Naive thymus-derived CD8-positive, alpha-beta T cell (primary cell): ENCODE data around the gene DUSP6. TPM values are rescaled to one million over a fixed set of nuclear protein-coding genes. Genes with fewer than 3 reads are reported as not detected.
A peak's percentile ranks its signal among the peaks of the same experiment; 100 is the strongest.

Source experiments
- ATAC-seq, 2 donors: fragments of 150-1000 bp; cut with Tn5 transposase in 1 of 2; sonication (Bioruptor Pico), chemical (Tn5 transposase) in 1 of 2; 1 replicate in 1 of 2; 2 replicates in 1 of 2; pipeline ENCODE4 v1.10.0; 2021; ENCODE audit warnings: mild to moderate bottlenecking in 2 of 2, moderate library complexity in 2 of 2
- POLR2A ChIA-PET: fragments of 350-600 bp; sonication (Branson Sonifier 250); formaldehyde crosslinking; loops from one replicate; lab custom pipeline; 2021; ENCODE audit warnings: antibody characterized with exemption; lab: Charles Lee
- DNase-seq, 10 donors: peaks; one replicate each; pipeline versions ENCODE4 v3.0.0 to v3.0.0-alpha.2; 2020 to 2022
- H3K27ac Mint-ChIP-seq, 10 donors: one replicate each; pipeline ENCODE4 v1.8.0; 2020 to 2022; ENCODE audit warnings: mild to moderate bottlenecking in 10 of 10, mixed read lengths in 10 of 10, moderate library complexity in 4 of 10, inconsistent platforms in 1 of 10
- H3K27me3 Mint-ChIP-seq, 5 donors: one replicate each; pipeline ENCODE4 v1.8.0; 2021 to 2022; ENCODE audit warnings: mixed read lengths in 5 of 5
- H3K36me3 Mint-ChIP-seq, 3 donors: one replicate each; pipeline ENCODE4 v1.8.0; 2020 to 2022; ENCODE audit warnings: mixed read lengths in 3 of 3, mild to moderate bottlenecking in 2 of 3, inconsistent platforms in 1 of 3
- H3K4me1 Mint-ChIP-seq, 4 donors: one replicate each; pipeline ENCODE4 v1.8.0; 2021 to 2022; ENCODE audit warnings: mixed read lengths in 4 of 4
- H3K4me3 Mint-ChIP-seq, 10 donors: one replicate each; pipeline ENCODE4 v1.8.0; 2020 to 2022; ENCODE audit warnings: mild to moderate bottlenecking in 10 of 10, mixed read lengths in 10 of 10, moderate library complexity in 6 of 10, inconsistent platforms in 1 of 10
- H3K9me3 Mint-ChIP-seq, 9 donors: one replicate each; pipeline ENCODE4 v1.8.0; 2020 to 2022; ENCODE audit warnings: mixed read lengths in 9 of 9, mild to moderate bottlenecking in 3 of 9, inconsistent platforms in 1 of 9, moderate library complexity in 1 of 9
- polyA plus RNA-seq, 3 donors: library from polyadenylated mRNA; unstranded; fragments of 300-500 nt; fragmentation: Illumina TruSeq; gene quantifications; one replicate each; pipeline ENCODE4 v1.2.3, GENCODE V29; 2021
- total RNA-seq, 8 experiments: library from RNA in 2 of 8; stranded (reverse) in 2 of 8; gene quantifications; one replicate each; pipeline ENCODE4 v1.2.3 and lab custom pipeline; 2021 to 2026

The DUSP6 gene
- total and polyA plus RNA-seq, 5 experiments from 2014 or later = 0.57 to 2.1 (median 1.1) TPM

- Mint-ChIP-seq H3K36me3 (peaks cover 0 to 10% (median 8%) of the 10 kb centered on the region in 3 donors), H3K4me1 (peaks cover 7 to 25% (median 10%) of the 10 kb centered on the region in 4 donors), H3K27me3 (peaks cover 0 to 3% (median 0%) of the 10 kb centered on the region in 5 donors), H3K27ac (no peak overlapping the region), H3K4me3 (no peak overlapping the region), H3K9me3 (peaks cover 4 to 17% (median 13%) of the 10 kb centered on the region in 9 donors)
- ATAC-seq = no peak
- POLR2A ChIA-PET = no interaction called here
- no peak for DNase-seq
Measured at GRCh38 chr12:89334548-89335169, 17.6 kb downstream of the DUSP6 start.

DNA sequence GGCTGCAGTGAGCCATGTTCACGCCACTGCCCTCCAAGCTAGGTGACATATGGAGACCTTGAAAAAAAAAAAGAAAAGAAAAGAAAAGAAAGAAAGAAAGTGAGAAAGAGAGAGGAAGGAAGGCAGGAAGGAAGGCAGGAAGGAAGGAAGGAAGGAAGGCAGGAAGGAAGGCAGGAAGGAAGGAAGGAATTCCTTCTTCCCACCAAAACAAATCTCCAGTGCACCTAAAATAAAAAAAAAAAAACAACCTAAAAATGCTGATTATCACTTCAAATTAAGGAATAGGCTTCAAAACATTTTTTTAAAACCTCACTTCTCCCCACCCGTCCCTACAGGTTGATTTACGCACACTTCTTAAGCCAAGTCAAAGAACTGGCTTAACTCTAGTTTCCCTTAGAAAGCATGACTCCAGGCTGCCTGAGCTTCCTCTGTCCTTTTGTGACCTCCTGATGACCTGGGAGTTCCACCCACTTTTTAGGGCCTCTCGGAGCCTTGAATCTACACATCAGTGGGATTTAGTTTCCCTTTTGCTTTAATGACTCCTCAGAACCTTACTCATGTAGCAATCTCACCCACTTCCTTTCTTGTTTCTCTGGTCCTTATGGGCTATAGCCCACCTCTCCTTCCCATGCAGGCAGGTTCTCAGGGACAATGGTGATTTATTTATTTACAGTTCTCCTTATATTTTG is 18.6 kb downstream of the DUSP6 start:
- H3K9me3 Mint-ChIP-seq = peaks cover 4 to 20% (median 13%) of the 10 kb centered on the region in 9 donors
- ATAC-seq (peak in 1 of 2 donors; percentile 29), DNase-seq (no peak)
- H3K27ac Mint-ChIP-seq = peak overlapping the region in 2 of 10 donors; percentile 23 to 31
- POLR2A ChIA-PET = no interaction called here
- peaks cover 0 to 10% (median 8%) of the 10 kb centered on the region in 3 donors for H3K36me3 Mint-ChIP-seq
- peaks cover 7 to 25% (median 10%) of the 10 kb centered on the region in 4 donors for H3K4me1 Mint-ChIP-seq
- peak overlapping the region in 3 of 10 donors; percentile 1 to 46 (median 26) for H3K4me3 Mint-ChIP-seq
- H3K27me3 Mint-ChIP-seq = peaks cover 0 to 3% (median 2%) of the 10 kb centered on the region in 5 donors

- peaks cover 0 to 10% (median 8%) of the 10 kb centered on the region in 3 donors for H3K36me3 Mint-ChIP-seq
- H3K4me1 Mint-ChIP-seq = peaks cover under 1 to 22% (median 3%) of the 10 kb centered on the region in 4 donors
- H3K27me3 Mint-ChIP-seq = peaks cover 0 to 14% (median 0%) of the 10 kb centered on the region in 5 donors
- no peak overlapping the region for H3K4me3 Mint-ChIP-seq
- no peak for DNase-seq
- no peak overlapping the region for H3K27ac Mint-ChIP-seq
- no peak for ATAC-seq
- H3K9me3 Mint-ChIP-seq = peaks cover 4 to 20% (median 13%) of the 10 kb centered on the region in 9 donors
- POLR2A ChIA-PET = no interaction called here
Measured at GRCh38 chr12:89328151-89329030, 23.9 kb downstream of the DUSP6 start.

DNA sequence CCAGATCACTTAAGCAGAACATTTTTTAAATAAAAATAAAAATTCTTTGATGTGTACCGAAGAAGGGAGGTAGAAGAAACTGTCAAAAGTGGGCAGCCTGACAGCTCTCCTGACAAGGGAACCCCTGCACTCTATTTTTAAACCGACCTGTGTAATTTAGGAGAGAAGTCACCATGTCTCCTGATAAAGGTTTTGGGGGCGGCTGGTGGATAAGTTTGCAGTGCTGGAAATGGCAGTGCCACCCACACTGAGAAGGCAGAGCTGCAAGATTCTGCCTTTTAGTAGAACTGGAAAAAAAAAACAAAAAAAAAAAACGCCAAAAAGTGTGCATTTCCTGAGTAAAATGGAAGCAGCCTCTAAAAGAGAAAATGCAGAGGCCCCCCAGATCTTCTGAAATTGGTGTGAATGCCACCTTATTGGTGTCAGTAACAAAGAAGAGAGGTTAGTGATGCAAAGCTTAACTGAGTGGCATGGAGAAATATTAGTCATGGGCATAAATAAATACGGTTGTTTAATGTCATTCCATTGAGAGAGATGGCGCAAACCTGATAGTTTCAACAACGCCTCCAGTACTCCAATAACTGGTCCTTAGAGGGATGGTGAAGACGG is 24.7 kb downstream of the DUSP6 start:
- Mint-ChIP-seq H3K9me3 (peaks cover 4 to 20% (median 13%) of the 10 kb centered on the region in 9 donors), H3K36me3 (peaks cover 0 to 10% (median 8%) of the 10 kb centered on the region in 3 donors), H3K4me3 (no peak overlapping the region), H3K27me3 (peaks cover 0 to 14% (median 0%) of the 10 kb centered on the region in 5 donors), H3K4me1 (peaks cover 0 to 14% (median 0%) of the 10 kb centered on the region in 4 donors), H3K27ac (no peak overlapping the region)
- ATAC-seq = no peak
- POLR2A ChIA-PET = no interaction called here
- DNase-seq = no peak

DNA sequence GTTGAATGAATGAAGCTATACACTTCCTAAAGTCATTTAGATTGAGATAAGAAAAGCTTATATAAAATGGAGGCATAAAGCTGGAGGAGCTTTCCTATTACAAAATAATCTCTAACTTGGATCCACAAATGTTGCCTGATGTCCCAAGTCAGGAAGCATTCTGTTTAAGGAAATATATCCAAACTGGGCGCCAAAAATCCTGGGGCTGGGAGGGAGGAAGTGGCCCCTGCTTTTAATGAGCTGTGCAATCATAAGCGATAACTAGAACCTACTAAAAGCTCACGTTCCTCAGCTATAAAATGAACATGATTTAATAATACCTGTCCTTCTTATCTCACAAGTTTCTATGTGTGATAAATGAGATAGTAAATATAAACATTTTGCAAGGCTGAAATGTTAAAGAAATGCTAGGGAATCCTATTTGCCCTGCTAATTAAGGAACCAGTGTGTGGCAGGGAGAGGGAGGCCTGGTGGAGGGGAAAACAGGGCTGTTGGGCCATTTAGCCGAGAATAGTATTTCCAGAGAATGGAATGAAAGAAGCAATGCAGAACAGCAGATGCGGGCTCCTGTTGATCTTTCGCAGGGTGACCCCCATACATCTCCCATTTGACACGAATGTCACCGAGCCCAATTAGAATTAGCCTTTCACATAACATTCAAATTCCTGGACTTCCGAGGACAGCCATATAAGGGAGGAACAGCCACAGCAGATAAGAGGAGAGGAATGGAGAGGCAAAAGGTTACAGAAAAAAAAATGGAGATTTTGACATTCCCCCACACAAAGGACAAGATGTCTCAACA is 25.9 kb downstream of the DUSP6 start:
- H3K4me1 Mint-ChIP-seq = peaks cover 0 to 18% (median 0%) of the 10 kb centered on the region in 4 donors
- peaks cover 0 to 10% (median 8%) of the 10 kb centered on the region in 3 donors for H3K36me3 Mint-ChIP-seq
- POLR2A ChIA-PET = no interaction called here
- DNase-seq (no peak), ATAC-seq (no peak)
- H3K4me3 Mint-ChIP-seq = no peak overlapping the region
- peaks cover 4 to 16% (median 9%) of the 10 kb centered on the region in 9 donors for H3K9me3 Mint-ChIP-seq
- peaks cover 0 to 14% (median 0%) of the 10 kb centered on the region in 5 donors for H3K27me3 Mint-ChIP-seq
- H3K27ac Mint-ChIP-seq = no peak overlapping the region

- POLR2A ChIA-PET = no interaction called here
- Mint-ChIP-seq H3K27ac (no peak overlapping the region), H3K4me3 (no peak overlapping the region), H3K27me3 (peaks cover 0 to 14% (median 1%) of the 10 kb centered on the region in 5 donors), H3K36me3 (peaks cover 0 to 3% (median 1%) of the 10 kb centered on the region in 3 donors), H3K4me1 (peaks cover 0 to 18% (median 0%) of the 10 kb centered on the region in 4 donors), H3K9me3 (peaks cover under 1 to 6% (median 2%) of the 10 kb centered on the region in 9 donors)
- ATAC-seq (no peak), DNase-seq (no peak)
Measured at GRCh38 chr12:89325495-89325894, 26.8 kb downstream of the DUSP6 start.

DNA sequence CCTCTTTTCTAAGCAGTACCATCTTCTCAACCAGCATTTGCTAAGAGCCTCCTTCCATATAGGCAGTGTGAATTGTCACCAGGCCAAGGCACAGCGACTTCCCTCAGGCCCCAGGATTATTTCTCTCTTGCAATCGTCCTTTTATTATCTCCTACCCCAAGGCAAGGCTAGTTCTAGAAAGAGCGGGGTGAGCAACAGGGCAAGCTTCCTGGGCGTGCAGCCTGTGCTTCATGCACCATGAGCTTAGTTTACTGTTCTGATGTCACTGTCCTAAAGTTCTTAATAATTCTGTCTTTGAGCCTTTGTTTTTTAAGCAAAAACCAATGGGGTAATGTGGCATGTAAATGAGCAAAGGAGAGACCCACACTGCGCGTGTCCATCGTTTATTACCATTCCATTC is 27.9 kb downstream of the DUSP6 start:
- POLR2A ChIA-PET = no interaction called here
- Mint-ChIP-seq H3K27me3 (peaks cover 0 to 14% (median 1%) of the 10 kb centered on the region in 5 donors), H3K4me1 (peaks cover 0 to 24% (median 0%) of the 10 kb centered on the region in 4 donors), H3K36me3 (no peaks in the 10 kb centered on the region), H3K9me3 (peaks cover 0 to 4% (median 0%) of the 10 kb centered on the region in 9 donors), H3K27ac (no peak overlapping the region), H3K4me3 (no peak overlapping the region)
- ATAC-seq (no peak), DNase-seq (no peak)

DNA sequence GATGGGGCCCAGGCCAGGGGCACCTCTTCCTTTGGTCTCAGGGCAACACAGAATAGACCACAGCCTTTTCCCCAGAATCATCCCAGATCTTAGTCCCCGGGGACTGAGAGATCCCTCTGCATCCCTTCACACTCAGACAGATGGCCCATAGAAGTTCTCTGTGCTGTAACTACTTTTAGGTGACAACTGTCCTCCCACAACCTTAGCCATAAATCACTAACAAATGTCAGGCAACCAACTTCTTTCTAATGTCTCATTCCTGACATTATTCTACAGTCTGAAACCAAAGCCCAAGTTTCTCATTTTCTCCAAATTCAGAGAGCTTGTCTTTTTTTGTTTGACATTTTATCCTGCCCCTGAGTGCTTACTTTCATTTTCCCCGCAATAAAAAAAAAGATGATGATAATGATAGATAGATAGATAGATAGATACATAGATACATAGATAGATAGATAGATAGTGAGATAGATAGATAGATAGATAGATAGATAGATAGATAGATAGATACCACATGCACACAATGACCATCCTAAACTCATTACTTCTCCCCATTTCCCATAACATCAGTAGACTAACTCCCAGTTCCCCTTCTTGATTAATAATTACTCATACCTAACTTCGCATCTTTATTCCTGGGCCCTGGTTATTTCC is 28.6 kb downstream of the DUSP6 start:
- Mint-ChIP-seq H3K27me3 (peaks cover 0 to 12% (median 1%) of the 10 kb centered on the region in 5 donors), H3K9me3 (no peaks in the 10 kb centered on the region), H3K27ac (no peak overlapping the region), H3K4me3 (no peak overlapping the region), H3K4me1 (peaks cover 0 to 24% (median 0%) of the 10 kb centered on the region in 4 donors), H3K36me3 (no peaks in the 10 kb centered on the region)
- DNase-seq = no peak
- no peak for ATAC-seq
- POLR2A ChIA-PET = no interaction called here

DNA sequence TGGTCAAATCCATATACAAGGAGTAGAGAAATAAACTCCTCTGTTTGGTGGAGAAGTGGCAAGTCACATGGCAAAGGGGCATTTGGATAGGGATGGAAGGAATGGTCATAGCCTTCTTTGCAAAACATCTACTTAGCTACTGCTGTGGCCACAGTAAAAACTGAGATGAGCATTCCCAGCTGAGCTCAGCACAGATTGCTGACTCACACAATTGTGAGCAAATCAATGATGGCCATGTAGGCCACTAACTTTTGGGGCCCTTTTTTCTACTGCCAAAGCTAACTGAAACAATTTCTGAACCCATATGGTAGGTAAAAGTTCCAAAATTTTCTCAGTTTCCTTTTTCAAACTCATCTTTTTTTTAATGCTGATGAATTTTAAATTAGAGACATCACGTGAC is 31.6 kb downstream of the DUSP6 start:
- H3K27me3 Mint-ChIP-seq = peaks cover 0 to 3% (median 0%) of the 10 kb centered on the region in 5 donors
- H3K36me3 Mint-ChIP-seq = no peaks in the 10 kb centered on the region
- peaks cover 0 to 22% (median 0%) of the 10 kb centered on the region in 4 donors for H3K4me1 Mint-ChIP-seq
- H3K4me3 Mint-ChIP-seq = no peak overlapping the region
- no peak overlapping the region for H3K27ac Mint-ChIP-seq
- POLR2A ChIA-PET = no interaction called here
- no peaks in the 10 kb centered on the region for H3K9me3 Mint-ChIP-seq
- no peak for ATAC-seq
- DNase-seq = no peak

DNA sequence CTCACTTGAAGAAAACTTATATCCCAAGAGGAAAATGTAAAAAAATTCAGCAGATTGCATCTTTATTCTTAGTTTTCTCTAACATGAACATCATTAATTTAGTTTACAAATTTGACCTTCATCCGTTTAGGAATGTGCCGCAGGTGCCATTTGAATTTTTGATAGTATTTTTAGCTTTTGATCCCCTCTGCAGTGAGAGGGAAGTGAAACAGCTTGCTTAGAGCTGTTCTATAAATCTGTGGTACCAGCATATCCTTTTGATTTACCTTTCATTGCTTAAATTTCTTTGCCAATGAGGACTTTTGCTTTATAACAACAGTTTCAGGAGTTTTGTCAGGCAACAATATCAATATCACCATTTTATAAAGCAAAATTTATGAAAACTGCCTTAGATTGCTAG is 32.7 kb downstream of the DUSP6 start:
- Mint-ChIP-seq H3K4me1 (peaks cover 0 to 21% (median 0%) of the 10 kb centered on the region in 4 donors), H3K4me3 (no peak overlapping the region), H3K27ac (no peak overlapping the region), H3K36me3 (no peaks in the 10 kb centered on the region), H3K27me3 (peaks cover 0 to 3% (median 0%) of the 10 kb centered on the region in 5 donors), H3K9me3 (no peaks in the 10 kb centered on the region)
- ATAC-seq (no peak), DNase-seq (no peak)
- POLR2A ChIA-PET = no interaction called here

GRCh38 chr12:89319122-89319521 is 33.2 kb downstream of the DUSP6 start:
- Mint-ChIP-seq H3K27ac (no peak overlapping the region), H3K36me3 (no peaks in the 10 kb centered on the region), H3K9me3 (no peaks in the 10 kb centered on the region), H3K4me1 (peaks cover 0 to 19% (median 0%) of the 10 kb centered on the region in 4 donors), H3K4me3 (no peak overlapping the region), H3K27me3 (peaks cover 0 to 3% (median 0%) of the 10 kb centered on the region in 5 donors)
- DNase-seq = no peak
- ATAC-seq = no peak
- POLR2A ChIA-PET = no interaction called here
